H1 (cell line): Measurements from ENCODE around the gene HSD11B1. TPM values are rescaled to one million over a fixed set of nuclear protein-coding genes. Genes with fewer than 3 reads are reported as not detected.

ENCODE experiments used
- CHD7 ChIP-seq: fragments of 300-600 bp; sonication (generic); IDR thresholded peaks from 2 replicates; pipeline ENCODE4 v1.7.1; 2012; ENCODE audit warnings: low read length, moderate library complexity, mild to moderate bottlenecking, inconsistent platforms; ENCODE audit not compliant: insufficient replicate concordance
- CTCF ChIP-seq, 3 experiments: IDR thresholded peaks; 1 replicate in 2 of 3; 2 replicates in 1 of 3; pipeline versions ENCODE4 v1.5.1 to v1.6.1; 2011; ENCODE audit warnings: low read length in 3 of 3, mild to moderate bottlenecking in 3 of 3, inconsistent platforms in 2 of 3, low read depth in 1 of 3, moderate library complexity in 1 of 3; ENCODE audit not compliant: insufficient read depth in 1 of 3; ENCODE audit errors: control extremely low read depth in 1 of 3
- E2F6 ChIP-seq: IDR thresholded peaks from 2 replicates; pipeline ENCODE4 v1.6.1; 2012; ENCODE audit warnings: inconsistent platforms
- NANOG ChIP-seq: IDR thresholded peaks from 2 replicates; pipeline ENCODE4 v1.6.1; 2011; ENCODE audit warnings: low read length, low read depth, mild to moderate bottlenecking, inconsistent platforms; ENCODE audit not compliant: insufficient read depth, poor library complexity, severe bottlenecking
- SP2 ChIP-seq: IDR thresholded peaks from 2 replicates; pipeline ENCODE4 v1.6.1; 2012; ENCODE audit warnings: mild to moderate bottlenecking, low read length, inconsistent platforms
- TEAD4 ChIP-seq: IDR thresholded peaks from 2 replicates; pipeline ENCODE4 v1.6.1; 2012; ENCODE audit warnings: low read depth, low read length, inconsistent platforms, mixed read lengths
- USF2 ChIP-seq: IDR thresholded peaks from 2 replicates; pipeline ENCODE4 v1.6.1; 2011; ENCODE audit warnings: low read length, improper control_type of control experiment
- polyA plus RNA-seq, 7 experiments: library from polyadenylated mRNA; depleted of rRNA in 3 of 7; stranded (reverse) in 5 of 7; unstranded in 2 of 7; fragments of >200 nt in 5 of 7; fragments of 200-250 nt in 2 of 7; gene quantifications; 1 replicate in 5 of 7; 2 replicates in 1 of 7; 4 replicates in 1 of 7; pipeline versions ENCODE4 v1.2.1 to v1.2.3, GENCODE V29; 2011 to 2013; ENCODE audit warnings: missing spikeins in 2 of 7, mixed read lengths in 2 of 7
- total RNA-seq: library from RNA; stranded (reverse); fragmentation: NEBNext Ultra II Directional; extraction: Animal tissue kit (Norgen Biotek cat#: 25700); gene quantifications from 2 replicates; pipeline ENCODE4 v1.2.1, GENCODE V29; 2021

Gene HSD11B1
- total and polyA plus RNA-seq, 2 of the 8 experiments (the other 6 are each of a cell fraction or from before 2014, with no cell fraction given), result not detected

- TF ChIP-seq CHD7 (no peak), E2F6 (no peak), CTCF (IDR thresholded peaks at IDR 0.05; ENCODE audit: control extremely low read depth in 1 of 3, insufficient read depth in 1 of 3, low read depth in 1 of 3, low read length in 3 of 3) (no peak), NANOG (no peak), TEAD4 (no peak), SP2 (no peak), USF2 (no peak)
These were observed 5.4 kb downstream of the HSD11B1 start (continued) for GRCh38 chr1:209710093-209710492.
